Measurements from ENCODE around the gene ASB10. TPM values are rescaled to one million over a fixed set of nuclear protein-coding genes. Genes with fewer than 3 reads are reported as not detected.

ASB10 gene
- total and polyA plus RNA-seq, 2 of the 13 experiments (the other 11 are each of a cell fraction or from before 2014, with no cell fraction given) = not detected

GRCh38 chr7:151172273-151173141 lies 14.5 kb downstream of the ASB10 start (continued):
- TF ChIP-seq ZNF597 (CRISPR knock-in tag; IDR thresholded peaks at IDR 0.05) (no peak), CREBL2 (CRISPR knock-in tag; IDR thresholded peaks at IDR 0.05; ENCODE audit: borderline replicate concordance) (no peak), ZNF275 (CRISPR knock-in tag; IDR thresholded peaks at IDR 0.05; ENCODE audit: borderline replicate concordance) (no peak), MAFF (IDR thresholded peaks at IDR 0.05; ENCODE audit: low read depth, low read length) (no peak), HOMEZ (CRISPR knock-in tag; IDR thresholded peaks at IDR 0.05; ENCODE audit: low read depth) (no peak), KAT2B (IDR thresholded peaks at IDR 0.05; ENCODE audit: borderline replicate concordance, low read depth, low read length) (no peak), MED1 (CRISPR knock-in tag; IDR thresholded peaks at IDR 0.05) (no peak), ZNF280D (CRISPR knock-in tag; IDR thresholded peaks at IDR 0.05) (no peak), HMGA1 (CRISPR knock-in tag; conservative IDR thresholded peaks at IDR 0.05) (no peak), HHEX (CRISPR knock-in tag; IDR thresholded peaks at IDR 0.05) (no peak), PLRG1 (conservative IDR thresholded peaks at IDR 0.05) (no peak), MEIS2 (CRISPR knock-in tag; IDR thresholded peaks at IDR 0.05) (no peak), ZFP36 (IDR thresholded peaks at IDR 0.05; ENCODE audit: borderline replicate concordance, low read depth, low read length, partially characterized antibody) (no peak), MYPOP (CRISPR knock-in tag; IDR thresholded peaks at IDR 0.05) (no peak), ZNF891 (CRISPR knock-in tag; IDR thresholded peaks at IDR 0.05) (0 out of 2 replicates have a peak, but pooled peaks have one; percentile 42), ZNF556 (CRISPR knock-in tag; IDR thresholded peaks at IDR 0.05; ENCODE audit: borderline replicate concordance) (peak; percentile 70; the same call in 1 of the 2 replicates), MYNN (CRISPR knock-in tag; IDR thresholded peaks at IDR 0.05; ENCODE audit: low read depth) (no peak), ZBTB7A (CRISPR knock-in tag; IDR thresholded peaks at IDR 0.05) (no peak), NCOA2 (CRISPR knock-in tag; IDR thresholded peaks at IDR 0.05) (no peak), ZNF263 (CRISPR knock-in tag; IDR thresholded peaks at IDR 0.05) (0 out of 2 replicates have a peak, but pooled peaks have one; percentile 12)
